NCI-H345 treated with DMSO at 0.1 percent for 48 hours (cell line): ENCODE results near the gene PPP1R3F.

Experiments
- DNase-seq: peaks from one replicate; lab custom pipeline; 2025; ENCODE audit not compliant: unreplicated experiment; lab: John Stamatoyannopoulos, UW

Gene PPP1R3F

GRCh38 chrX:49269767-49270248, at the start of gene PPP1R3F:
Gene PPP1R3F (plus strand): TSS chrX:49269793. CDS start chrX:49269870, 77 bp downstream.
- DNase-seq, result no peak

GRCh38 chrX:49220100-49220499, 49.5 kb upstream of the PPP1R3F start:
- DNase-seq, result no peak

- no peak for DNase-seq
Observed at GRCh38 chrX:49221868-49222267, 47.7 kb upstream of the PPP1R3F start.

GRCh38 chrX:49225858-49226257, 43.7 kb upstream of the PPP1R3F start:
- DNase-seq, result no peak

GRCh38 chrX:49226946-49227345, 42.6 kb upstream of the PPP1R3F start:
- DNase-seq, result no peak

GRCh38 chrX:49227726-49228125, 41.9 kb upstream of the PPP1R3F start:
- no peak for DNase-seq

GRCh38 chrX:49228185-49228584, 41.4 kb upstream of the PPP1R3F start:
- DNase-seq, result no peak

- peak; percentile 37 for DNase-seq
Observed at GRCh38 chrX:49230500-49231232, 38.9 kb upstream of the PPP1R3F start.

- no peak for DNase-seq
Observed at GRCh38 chrX:49231333-49232000, 38.1 kb upstream of the PPP1R3F start.

- DNase-seq, result no peak
Observed at GRCh38 chrX:49232525-49232924, 37.1 kb upstream of the PPP1R3F start.

- DNase-seq, result no peak
Observed at GRCh38 chrX:49233176-49233575, 36.4 kb upstream of the PPP1R3F start, which contains the start of gene CACNA1F. Gene CACNA1F (minus strand): TSS chrX:49233340. CDS start chrX:49233309, 31 bp downstream.

GRCh38 chrX:49233887-49234555, 35.6 kb upstream of the PPP1R3F start:
- DNase-seq, result no peak

- DNase-seq, result no peak
Observed at GRCh38 chrX:49237060-49237459, 32.5 kb upstream of the PPP1R3F start.

- DNase-seq, result no peak
Observed at GRCh38 chrX:49238735-49239134, 30.9 kb upstream of the PPP1R3F start.

GRCh38 chrX:49242545-49243066, 27.0 kb upstream of the PPP1R3F start:
- no peak for DNase-seq

- DNase-seq, result no peak
Observed at GRCh38 chrX:49243166-49243565, 26.4 kb upstream of the PPP1R3F start.

GRCh38 chrX:49244207-49244606, 25.4 kb upstream of the PPP1R3F start:
- DNase-seq, result no peak

GRCh38 chrX:49246541-49246940, 23.1 kb upstream of the PPP1R3F start:
- DNase-seq, result no peak

- no peak for DNase-seq
Observed at GRCh38 chrX:49247346-49247745, 22.2 kb upstream of the PPP1R3F start.

GRCh38 chrX:49247916-49248811, 21.4 kb upstream of the PPP1R3F start:
- DNase-seq, result peak; percentile 4
